Kidney capillary endothelial cell (primary cell): ENCODE data around the gene MPP4.
"Not testable (repeated sequence)": the region's sequence is repeated elsewhere in the genome, so short reads cannot be mapped to it uniquely, and the experiment has no call there.

Source experiments
- DNase-seq: peaks from one replicate; pipeline ENCODE4 v3.0.0-alpha.2; 2018; ENCODE audit warnings: low spot score

The MPP4 gene

DNA sequence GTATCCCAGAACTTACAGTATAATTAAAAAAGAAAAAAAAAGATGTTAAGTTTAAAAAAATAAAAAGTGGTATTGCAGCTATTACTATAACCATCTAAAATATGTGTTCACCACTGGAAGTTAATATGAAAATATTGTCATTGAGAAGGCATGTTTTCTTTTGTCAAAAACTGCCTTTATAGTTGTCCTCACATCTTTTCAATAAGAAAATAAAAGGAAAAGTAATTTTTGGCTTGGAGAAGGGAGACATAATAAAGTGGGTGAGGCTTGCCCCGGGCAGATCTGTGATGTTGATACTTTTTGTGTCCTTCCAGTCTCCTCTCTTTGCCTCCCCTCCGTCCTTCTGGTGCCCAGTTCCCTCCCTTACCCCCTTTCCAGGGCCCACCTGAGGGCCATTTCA is 24.9 kb downstream of the MPP4 start:
- no peak for DNase-seq

DNA sequence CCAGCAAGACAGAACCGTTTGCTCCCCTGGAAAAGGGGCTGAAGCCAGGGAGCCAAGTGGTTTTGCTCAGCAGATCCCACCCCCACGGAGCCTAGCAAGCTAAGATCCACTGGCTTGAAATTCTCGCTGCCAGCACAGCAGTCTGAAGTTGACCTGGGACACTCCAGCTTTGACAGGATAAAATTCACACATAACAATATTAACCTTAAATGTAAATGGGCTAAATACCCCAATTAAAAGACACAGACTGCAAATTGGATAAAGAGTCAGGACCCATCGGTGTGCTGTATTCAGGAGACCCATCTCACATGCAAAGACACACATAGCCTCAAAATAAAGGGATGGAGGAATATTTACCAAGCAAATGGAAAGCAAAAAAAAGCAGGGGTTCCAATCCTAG is 27.2 kb downstream of the MPP4 start:
- DNase-seq, result not testable (repeated sequence)

DNA sequence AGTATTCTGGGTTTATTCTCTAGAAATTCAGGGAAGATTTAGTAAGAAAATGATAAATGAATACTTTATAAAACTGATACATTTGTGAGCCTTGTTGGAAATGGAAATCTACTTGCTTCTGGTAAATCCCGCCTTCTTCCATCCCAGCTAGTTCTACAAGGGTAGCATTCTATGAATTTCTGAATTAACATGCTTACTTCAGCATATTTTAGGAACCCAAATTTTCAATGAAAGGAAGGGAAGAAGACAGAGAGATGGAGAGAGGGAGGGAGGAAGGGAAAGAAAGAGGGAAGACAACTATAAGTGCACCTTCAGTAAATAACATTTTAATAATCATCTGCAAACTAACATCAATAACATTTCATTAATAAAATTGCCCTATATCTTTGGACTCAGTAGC is 28.6 kb downstream of the MPP4 start:
- DNase-seq, result no peak

DNA sequence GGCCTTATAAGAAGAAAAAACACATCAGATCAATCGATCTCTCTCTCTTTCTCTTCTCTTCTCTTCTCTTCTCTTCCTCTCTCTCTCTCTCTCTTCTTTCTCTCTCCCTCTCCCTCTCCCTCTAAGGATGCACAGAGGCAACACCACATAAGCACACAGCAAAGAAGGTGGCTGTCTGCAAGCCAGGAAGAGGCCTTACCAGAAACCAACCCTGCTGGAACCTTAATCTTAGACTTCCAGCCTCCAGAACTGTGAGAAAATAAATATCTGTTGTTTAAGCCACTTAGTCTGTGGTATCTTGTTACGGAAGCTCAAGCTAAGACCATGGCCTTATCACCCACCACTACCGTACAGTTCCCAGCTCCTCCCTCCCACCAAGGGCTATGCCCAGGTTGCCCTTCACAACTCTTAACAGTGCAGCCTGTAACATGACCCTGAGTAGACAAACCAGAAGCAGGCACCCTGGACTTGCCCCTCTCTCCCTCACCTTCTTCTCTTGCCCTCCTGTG is 30.0 kb downstream of the MPP4 start:
- DNase-seq, result no peak

DNA sequence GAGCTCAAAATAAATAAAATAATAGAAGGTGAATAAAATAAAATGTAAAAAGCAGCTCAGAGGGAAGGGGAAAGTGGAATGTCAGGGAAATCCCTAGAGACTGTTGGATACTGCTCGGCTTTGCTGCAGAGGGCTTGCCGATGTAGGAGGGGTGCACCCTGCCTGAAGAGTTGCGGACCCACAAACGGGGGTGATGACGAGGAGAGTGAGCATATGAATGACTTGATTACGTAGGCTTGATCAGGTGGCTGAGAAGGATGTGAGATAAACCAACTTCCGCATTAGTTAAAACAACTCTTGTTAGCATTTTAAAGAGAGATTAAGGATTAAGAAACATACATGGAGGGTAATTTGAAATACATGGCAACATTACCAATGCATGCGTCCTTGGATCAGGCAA is 34.1 kb downstream of the MPP4 start:
- no peak for DNase-seq

DNA sequence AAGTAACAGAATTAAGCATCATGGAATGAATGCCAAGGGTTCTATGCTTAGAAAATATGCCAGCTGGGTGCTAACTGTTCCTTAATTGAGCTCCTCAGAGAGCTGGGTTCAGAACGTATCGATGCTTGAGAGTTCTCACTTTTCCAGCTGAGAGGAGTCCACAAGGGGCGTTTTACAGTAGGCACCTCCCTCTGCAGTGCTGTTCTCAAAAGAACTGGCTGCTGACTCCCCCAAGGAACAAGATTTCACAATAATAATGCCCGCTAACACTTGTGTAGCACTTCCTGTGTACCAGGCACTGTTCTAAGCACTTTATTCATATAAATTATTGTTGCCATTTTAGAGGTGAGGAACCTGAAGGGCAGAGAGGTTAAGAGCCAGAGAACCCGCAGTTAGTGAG is 37.1 kb downstream of the MPP4 start:
- DNase-seq, result no peak

DNA sequence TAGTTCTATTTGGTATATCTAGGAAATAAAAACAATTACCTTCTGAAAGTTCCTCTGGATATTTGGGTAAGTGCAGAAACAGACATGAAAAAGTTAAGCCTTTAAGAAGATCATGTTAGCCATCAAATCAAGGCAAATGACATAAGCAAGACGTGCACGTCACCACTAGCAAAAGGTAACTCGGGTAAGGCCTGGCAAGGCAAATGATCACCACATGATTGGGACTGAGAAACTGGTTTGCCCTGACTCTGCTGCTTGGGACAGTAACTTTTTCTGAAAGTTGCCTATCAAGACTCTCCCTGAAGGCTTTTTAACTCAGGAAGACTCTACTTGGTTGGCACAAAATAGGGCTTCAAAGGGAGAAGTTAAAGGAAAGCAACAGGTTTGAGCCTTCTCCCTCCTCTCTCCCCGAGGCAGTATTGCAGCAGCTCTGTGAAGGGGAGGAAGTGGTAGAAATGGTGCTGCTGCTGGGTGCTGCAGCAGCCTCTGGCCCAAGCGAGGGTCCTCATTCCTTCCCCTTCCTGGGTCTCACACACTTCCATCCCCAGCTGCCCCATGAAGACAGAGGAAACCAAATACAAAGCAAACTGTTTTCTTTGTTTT is 38.0 kb downstream of the MPP4 start:
- DNase-seq, result no peak

DNA sequence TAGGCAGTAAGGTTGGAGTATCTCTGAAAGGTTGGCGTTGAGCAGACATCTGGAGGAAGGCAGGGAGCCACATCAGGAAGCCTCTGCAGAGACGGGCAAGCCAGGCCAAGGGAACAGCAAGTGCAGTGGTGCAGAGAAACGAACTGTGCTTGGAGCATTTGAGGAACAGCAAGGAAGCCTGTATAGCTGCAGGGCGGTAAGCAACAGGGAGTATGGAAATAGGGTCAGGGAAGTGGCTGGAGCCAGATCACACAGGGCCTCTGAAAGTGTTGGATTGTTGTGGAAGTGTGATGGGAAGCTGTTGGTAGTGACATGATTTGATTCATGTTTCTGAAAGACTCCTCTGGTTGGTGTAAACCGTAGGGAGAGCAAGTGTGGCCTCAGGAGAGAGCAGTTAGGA is 41.7 kb downstream of the MPP4 start:
- no peak for DNase-seq

DNA sequence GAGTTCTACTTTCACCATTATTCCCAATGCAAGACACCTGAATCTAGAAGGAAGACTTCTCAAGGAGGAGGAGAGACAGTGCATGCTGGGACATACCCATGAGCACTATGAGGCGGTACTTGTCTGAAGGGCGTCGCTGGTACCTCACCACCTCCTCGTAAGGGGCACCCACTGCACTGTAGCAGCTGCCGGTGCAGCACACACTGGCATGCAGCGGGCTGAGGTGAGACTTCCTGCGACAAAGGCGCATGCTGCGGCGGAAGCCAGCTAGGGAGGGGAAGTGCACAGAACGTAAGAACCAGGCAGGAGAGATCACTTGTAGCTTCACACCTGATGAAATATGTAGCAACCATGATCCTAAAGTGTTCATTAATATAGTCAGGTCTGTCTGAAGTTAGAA is 42.3 kb downstream of the MPP4 start:
- DNase-seq, result no peak

DNA sequence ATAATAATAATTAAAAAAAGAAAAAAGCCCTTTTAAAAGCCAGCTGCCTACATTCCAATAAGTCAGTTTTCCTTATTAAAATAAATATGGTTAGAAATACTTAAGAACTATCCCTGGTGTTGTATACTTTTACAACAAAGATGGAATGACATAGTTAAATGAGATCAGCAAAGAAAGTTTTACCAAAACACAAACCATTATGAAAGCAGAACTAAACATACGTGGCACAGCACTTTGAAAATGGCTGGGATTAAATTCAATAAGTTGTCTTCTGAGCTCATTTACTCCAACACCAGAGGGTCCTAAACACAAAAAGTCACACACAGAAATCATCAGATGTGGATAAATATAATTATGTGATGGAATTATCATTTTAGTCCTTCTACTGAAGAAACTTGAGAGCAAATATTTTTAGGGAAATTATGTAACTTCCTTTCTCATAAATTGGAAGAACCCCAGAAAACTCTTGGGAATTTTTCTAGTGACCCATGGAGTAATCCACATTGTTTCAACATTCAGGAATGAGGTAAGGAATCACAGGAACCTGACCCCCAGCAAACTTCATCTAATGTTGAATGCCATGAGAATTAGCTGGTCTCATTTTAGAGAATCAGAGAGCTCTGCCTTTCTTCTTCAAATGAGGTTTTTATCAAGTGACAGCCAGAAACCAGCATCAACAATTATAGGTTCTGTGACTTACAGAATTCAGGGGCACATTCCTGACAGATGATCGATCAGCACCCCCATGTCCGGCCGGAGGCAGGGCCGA is 43.6 kb downstream of the MPP4 start:
- no peak for DNase-seq

DNA sequence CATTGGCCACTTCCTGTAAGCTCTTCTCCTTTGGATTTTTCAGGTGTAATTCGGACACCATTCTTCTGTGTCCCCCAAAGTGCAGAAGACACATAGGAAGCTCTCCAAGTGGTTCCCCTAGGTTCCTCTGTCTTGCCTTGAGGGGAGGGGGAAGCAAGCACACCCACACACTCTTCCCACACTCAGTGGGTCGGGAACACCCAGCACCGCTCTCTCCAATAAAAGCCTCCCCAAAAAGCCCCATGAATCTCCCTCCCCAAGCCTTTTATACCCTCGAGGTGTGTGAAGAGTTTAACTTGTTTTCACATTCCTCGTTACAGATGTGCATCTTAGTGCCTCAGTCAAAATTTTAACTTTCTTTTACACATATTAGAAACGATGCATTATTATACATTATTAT is 45.2 kb downstream of the MPP4 start:
- no peak for DNase-seq

DNA sequence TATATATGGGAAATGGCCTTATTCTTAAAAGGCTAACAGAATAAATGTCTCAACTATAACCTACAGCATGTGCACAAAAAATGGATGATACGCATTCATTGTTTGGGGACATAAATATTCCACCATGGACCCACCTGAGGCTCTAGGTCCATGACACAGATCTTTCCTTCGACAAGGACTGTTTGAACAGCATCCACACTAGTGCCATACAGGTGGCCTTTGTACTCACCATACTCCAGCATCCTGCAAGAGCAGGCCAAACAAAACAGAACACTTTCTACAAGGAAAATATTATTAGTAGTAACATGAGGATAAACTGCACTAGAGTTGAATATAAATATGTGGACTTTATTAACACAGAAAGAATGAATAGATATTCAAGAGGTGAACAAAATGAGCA is 49.0 kb downstream of the MPP4 start:
- no peak for DNase-seq

DNA sequence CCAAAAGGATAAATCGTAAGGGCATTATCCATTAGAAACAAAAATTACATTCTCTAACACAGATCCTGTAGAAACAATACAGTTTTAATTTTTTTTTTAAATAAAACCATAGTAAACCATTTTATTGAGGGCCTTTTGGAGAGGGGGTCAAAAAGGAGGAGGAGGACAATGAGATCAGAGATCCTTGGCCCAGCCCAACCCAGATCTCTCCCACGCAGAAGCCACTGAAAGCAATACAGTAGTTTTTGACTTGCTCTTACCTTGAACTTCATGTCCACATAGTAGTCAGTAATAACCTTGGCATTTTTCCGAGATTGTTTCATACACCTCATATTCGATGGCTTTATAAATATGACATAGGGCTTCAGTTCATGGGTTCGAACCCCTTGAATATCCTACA is 51.0 kb downstream of the MPP4 start:
- DNase-seq, result no peak

DNA sequence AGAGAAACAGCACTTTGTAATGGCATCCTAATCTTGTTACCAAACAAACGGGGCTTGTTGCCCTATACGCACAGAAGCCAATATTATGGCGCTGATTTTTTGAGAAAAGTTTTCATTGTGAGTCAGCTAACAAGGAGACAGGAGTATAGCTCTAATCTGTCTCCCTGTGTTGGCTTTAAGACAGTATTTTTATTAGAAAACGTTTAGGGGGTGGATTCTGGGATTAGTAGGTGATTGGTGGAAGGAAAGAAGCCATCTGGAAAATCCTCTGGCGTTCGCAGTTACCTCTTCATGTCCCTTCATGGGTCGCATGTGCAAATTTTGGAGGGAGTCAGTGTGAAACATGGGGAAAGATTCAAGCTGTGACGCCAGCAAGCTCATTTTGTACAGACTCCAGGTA is 54.4 kb downstream of the MPP4 start:
- no peak for DNase-seq

DNA sequence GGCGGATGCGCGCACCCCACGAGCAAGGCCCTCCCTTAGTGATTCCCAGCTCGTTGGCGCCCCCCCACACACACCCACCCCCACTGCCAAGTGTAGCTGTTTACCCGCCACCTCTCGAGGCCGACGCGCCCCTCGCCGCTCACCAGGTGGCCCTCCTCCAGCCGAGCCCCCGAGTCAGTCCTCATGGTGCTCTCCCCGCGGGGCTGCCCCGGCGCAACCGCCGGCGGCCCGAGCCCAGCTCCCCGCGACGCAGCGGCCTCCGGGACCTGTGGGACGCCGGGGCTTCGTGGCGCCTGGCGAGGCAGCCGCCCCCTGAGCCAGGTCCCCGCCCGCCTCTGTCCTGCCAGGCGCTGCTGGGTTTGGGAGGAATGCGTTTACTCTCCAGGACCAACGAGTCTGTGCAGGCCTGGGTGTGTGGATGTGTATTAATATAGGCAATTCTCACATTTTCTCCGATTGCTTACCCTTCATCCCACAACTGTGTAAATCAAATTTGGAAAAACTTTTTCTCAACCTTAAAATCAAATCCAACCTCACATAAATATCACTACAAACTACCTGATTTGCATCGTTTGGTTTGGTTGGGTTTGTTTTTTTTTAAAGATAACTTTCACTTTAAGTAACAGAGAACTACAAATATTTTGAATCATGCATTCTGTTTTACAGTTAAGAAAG is 55.1 kb downstream of the MPP4 start, which contains the start of gene TMEM237:
Gene TMEM237 (minus strand): TSS at position 288 of the 675 bp plus-strand sequence. CDS start 103 bp downstream, at position 185.
- DNase-seq, result no peak

DNA sequence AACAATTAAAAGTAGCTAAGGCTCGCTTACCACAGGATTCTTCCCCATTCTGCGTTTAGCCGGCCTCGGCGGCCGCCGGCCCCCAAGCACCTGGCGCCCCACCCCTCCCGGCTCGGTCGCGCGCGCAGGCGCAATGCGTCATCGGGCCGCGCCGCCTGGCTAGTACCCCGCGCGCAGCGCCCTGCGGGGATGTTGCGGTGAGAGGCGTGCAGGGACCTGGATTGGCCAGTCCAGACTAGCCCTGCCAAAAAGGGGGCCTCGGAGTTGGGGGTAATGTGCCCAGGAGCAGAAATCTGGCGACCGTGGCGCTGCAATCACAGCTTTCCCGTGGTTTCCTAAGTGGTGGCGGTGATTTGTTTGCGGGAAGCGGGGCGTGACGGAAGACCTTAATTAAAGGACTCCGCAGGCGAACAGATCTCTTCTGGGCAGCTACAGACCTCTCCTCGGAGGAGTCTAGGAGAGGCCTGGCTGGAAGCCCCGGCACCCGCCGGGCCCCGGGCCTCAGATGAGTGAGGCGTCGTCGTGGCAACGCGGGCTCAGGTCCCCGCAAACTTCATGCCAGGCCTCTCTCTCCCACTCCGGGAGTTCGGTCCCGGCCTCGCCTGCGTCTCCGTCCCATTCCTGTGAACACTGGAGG is 55.7 kb downstream of the MPP4 start:
- DNase-seq, result peak; percentile 48

DNA sequence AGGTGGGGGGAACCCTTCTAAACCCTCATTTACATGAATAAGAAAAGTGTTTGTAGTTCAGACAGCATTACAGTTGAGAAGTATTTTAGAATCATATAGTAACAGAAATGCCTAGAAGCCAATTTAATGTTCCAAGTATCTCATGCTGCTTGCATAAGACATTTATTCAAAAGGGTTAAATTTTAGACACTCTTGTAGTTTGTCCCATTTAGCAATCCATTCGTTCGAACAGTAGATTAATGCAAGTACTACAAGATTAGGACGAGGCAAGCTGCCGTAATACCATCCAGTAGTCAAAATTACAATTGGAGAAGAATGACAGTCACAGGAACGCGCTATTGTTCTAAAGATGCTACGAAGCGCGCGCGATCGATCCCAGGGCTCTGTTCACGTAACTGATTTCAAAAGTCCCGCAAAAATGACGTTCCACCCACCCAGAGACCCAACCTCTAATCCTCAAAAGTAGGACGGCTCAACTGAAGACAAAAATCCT is 56.3 kb downstream of the MPP4 start:
- DNase-seq, result peak; percentile 50

DNA sequence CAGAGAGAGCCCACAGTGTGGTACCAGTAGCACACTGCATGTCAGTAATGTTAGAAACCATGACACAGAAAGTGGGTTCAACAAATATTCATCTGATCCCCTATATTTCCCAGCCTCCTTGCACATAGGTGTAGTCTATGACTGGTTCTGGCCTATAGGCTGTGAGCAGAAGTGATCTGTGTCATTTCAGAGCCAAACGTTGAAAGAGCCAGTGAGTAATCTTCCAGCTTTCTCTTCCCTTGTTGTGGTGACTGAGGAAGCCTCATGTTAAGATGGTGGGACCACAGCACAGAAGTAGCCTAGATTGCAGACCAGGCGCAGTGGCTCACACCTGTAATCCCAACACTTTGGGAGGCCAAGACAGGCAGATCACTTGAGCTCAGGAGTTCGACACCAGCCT is 59.2 kb downstream of the MPP4 start:
- DNase-seq, result no peak

DNA sequence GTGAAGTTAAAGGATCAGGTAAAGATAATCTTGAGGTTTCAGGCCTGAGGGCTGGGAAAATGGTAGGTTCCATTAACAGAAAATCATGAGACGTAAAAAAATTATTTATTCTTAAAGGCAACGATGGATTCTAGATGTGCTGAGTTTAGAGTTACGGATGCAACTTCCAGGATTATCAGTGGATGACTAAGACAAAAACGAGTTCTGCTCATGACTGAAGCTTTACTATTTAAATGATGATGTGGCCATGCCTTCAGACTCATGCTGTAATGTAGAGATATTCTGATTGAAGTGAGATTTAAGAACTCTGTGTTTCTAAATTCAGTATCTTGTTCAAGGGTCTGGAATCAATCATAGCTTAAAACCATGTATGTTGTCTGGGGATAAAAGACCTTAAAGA is 60.1 kb downstream of the MPP4 start:
- no peak for DNase-seq

DNA sequence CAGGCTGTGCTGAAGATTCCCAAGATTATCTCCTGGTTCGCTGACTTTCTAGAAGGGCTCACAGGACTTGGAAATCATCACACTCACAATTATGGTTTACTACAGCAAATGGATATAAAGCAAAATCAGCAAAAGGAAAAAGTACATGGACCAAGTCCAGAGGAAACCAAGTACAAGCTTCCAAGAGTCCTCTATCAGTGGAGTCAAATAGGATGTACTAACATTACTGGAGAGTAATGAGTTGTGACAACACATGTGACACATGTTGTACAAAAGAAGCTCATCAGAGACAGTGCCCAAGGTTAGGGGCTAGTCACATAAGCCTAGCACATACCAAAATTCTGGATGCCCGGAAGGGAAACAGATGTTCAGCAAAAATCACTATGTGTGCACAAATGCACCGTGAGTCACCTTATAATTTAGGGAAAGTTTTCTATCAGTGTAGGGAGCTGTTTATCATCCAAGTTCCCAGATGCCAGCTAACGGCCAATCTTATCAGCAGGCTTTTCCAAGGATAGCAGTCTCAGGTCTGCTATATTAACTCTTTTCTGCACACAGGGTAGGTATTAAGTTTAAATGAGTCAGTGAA is 64.7 kb downstream of the MPP4 start:
- no peak for DNase-seq

DNA sequence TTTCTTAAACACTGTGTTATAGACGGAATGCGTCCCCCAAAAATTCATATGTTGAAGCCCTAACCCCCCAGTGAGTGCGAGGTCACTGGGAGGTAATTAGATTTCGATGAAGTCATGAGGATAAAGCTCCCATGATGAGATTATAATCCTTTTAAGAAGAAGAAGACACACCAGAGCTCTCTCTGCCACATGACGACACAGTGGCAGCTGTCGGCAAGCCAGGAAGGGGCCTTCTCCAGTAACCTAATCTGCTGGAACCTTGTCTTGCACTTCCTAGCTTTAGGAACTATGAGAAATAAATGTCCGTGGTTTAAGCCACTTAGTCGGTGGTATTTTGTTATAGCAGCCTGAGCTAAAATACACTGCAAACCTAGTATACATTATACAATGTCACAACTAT is 67.4 kb downstream of the MPP4 start:
- no peak for DNase-seq

DNA sequence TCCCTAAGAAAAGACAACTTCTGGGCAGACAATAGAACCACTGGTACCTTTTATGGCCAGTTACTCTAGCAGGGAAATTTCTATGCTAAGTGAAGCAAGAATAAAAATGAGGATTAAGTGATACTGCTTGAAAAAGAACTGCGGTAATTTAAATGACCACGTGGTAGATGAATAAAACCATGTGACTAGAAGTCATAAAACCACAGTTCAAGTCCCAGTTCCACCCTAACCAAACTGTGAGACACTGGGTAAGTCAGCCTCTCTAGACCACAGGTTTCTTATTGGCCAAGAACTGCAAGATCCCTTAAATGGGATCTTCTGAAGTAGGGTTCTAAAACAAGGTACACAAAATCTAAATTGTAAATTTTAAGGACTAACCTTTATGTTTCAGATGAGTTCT is 67.9 kb downstream of the MPP4 start:
- DNase-seq, result no peak
